Progenitor cell of endocrine pancreas (in vitro differentiated cells): ENCODE measurements around the gene ESYT2. TPM values are rescaled to one million over a fixed set of nuclear protein-coding genes. Genes with fewer than 3 reads are reported as not detected.
A peak's percentile ranks its signal among the peaks of the same experiment; 100 is the strongest.

ENCODE experiments used
- DNase-seq: peaks from one replicate; pipeline ENCODE4 v3.0.0; 2021; ENCODE audit warnings: low spot score; ENCODE audit not compliant: unreplicated experiment
- H3K27ac Mint-ChIP-seq: 2 replicates; pipeline ENCODE4 v1.8.0; 2021; ENCODE audit warnings: mild to moderate bottlenecking, moderate library complexity, mixed read lengths
- H3K27me3 Mint-ChIP-seq: 2 replicates; pipeline ENCODE4 v1.8.0; 2021; ENCODE audit warnings: mixed read lengths
- H3K36me3 Mint-ChIP-seq: 2 replicates; pipeline ENCODE4 v1.8.0; 2022; ENCODE audit warnings: mixed read lengths; ENCODE audit not compliant: insufficient read depth
- H3K4me1 Mint-ChIP-seq: 2 replicates; pipeline ENCODE4 v1.8.0; 2021; ENCODE audit warnings: low read depth, mixed read lengths
- H3K4me3 Mint-ChIP-seq: 2 replicates; pipeline ENCODE4 v1.8.0; 2021; ENCODE audit warnings: low read depth, mild to moderate bottlenecking, moderate library complexity, mixed read lengths
- H3K9me3 Mint-ChIP-seq: 2 replicates; pipeline ENCODE4 v1.8.0; 2021; ENCODE audit warnings: low read depth, mixed read lengths
- CTCF ChIP-seq: fragments of 200-600 bp; sonication (generic); IDR thresholded peaks from one replicate; pipeline ENCODE4 v1.5.0; 2021; ENCODE audit warnings: antibody characterized with exemption, mild to moderate bottlenecking; ENCODE audit not compliant: unreplicated experiment
- total RNA-seq: library from RNA; stranded (reverse); gene quantifications from 2 replicates; pipeline ENCODE4 v1.2.1, GENCODE V29; 2021

The ESYT2 gene
- total RNA-seq, 1 donor from 2014 or later = 29.4 TPM

GRCh38 chr7:158867214-158867984 lies 38.1 kb upstream of the ESYT2 start:
- H3K27ac Mint-ChIP-seq = no peak overlapping the region
- TF ChIP-seq CTCF = no peak
- H3K36me3 Mint-ChIP-seq = peaks cover 7% of the 10 kb centered on the region
- peaks cover 10% of the 10 kb centered on the region for H3K4me1 Mint-ChIP-seq
- no peaks in the 10 kb centered on the region for H3K27me3 Mint-ChIP-seq
- H3K9me3 Mint-ChIP-seq = no peaks in the 10 kb centered on the region
- no peak overlapping the region for H3K4me3 Mint-ChIP-seq
- no peak for DNase-seq

- no peak for TF ChIP-seq CTCF
- DNase-seq = no peak
- Mint-ChIP-seq H3K27ac (no peak overlapping the region), H3K4me1 (peaks cover 19% of the 10 kb centered on the region), H3K36me3 (peaks cover 3% of the 10 kb centered on the region), H3K27me3 (no peaks in the 10 kb centered on the region), H3K4me3 (no peak overlapping the region), H3K9me3 (no peaks in the 10 kb centered on the region)
Observed at GRCh38 chr7:158865977-158866376, 36.7 kb upstream of the ESYT2 start.

GRCh38 chr7:158865462-158865922 lies 36.2 kb upstream of the ESYT2 start:
- Mint-ChIP-seq H3K36me3 (peaks cover 3% of the 10 kb centered on the region), H3K9me3 (no peaks in the 10 kb centered on the region), H3K4me1 (peaks cover 23% of the 10 kb centered on the region), H3K27me3 (no peaks in the 10 kb centered on the region), H3K4me3 (no peak overlapping the region), H3K27ac (no peak overlapping the region)
- no peak for TF ChIP-seq CTCF
- no peak for DNase-seq

- DNase-seq = no peak
- Mint-ChIP-seq H3K27ac (no peak overlapping the region), H3K4me1 (peaks cover 23% of the 10 kb centered on the region), H3K36me3 (peaks cover 3% of the 10 kb centered on the region), H3K4me3 (no peak overlapping the region), H3K27me3 (no peaks in the 10 kb centered on the region), H3K9me3 (no peaks in the 10 kb centered on the region)
- TF ChIP-seq CTCF = no peak
Observed at GRCh38 chr7:158864833-158865232, 35.5 kb upstream of the ESYT2 start.

- H3K27ac Mint-ChIP-seq = peak overlapping the region; percentile 49
- H3K4me1 Mint-ChIP-seq = peaks cover 23% of the 10 kb centered on the region
- TF ChIP-seq CTCF = no peak
- no peaks in the 10 kb centered on the region for H3K9me3 Mint-ChIP-seq
- peak overlapping the region; percentile 75 for H3K4me3 Mint-ChIP-seq
- no peak for DNase-seq
- no peaks in the 10 kb centered on the region for H3K27me3 Mint-ChIP-seq
- H3K36me3 Mint-ChIP-seq = peaks cover 3% of the 10 kb centered on the region
Observed at GRCh38 chr7:158864507-158864820, 35.2 kb upstream of the ESYT2 start.
